HCEC 1CT (cell line): ENCODE measurements around the gene PRELID2.
A peak's percentile ranks its signal among the peaks of the same experiment; 100 is the strongest.
"Not testable (repeated sequence)": the region's sequence is repeated elsewhere in the genome, so short reads cannot be mapped to it uniquely, and the experiment has no call there.

Source experiments
- DNase-seq: peaks from one replicate; pipeline ENCODE4 v3.0.0-alpha.2; 2017

Gene PRELID2

GRCh38 chr5:145738227-145738626 is 96.9 kb downstream of the PRELID2 start:
- DNase-seq = no peak

GRCh38 chr5:145737578-145737977 is 97.6 kb downstream of the PRELID2 start:
- DNase-seq = no peak

- not testable (repeated sequence) for DNase-seq
Measured at GRCh38 chr5:145729956-145730355, 105.2 kb downstream of the PRELID2 start.

- no peak for DNase-seq
Measured at GRCh38 chr5:145723516-145723915, 111.6 kb downstream of the PRELID2 start.

- peak; percentile 49 for DNase-seq
Measured at GRCh38 chr5:145718956-145719355, 116.2 kb downstream of the PRELID2 start.

GRCh38 chr5:145715412-145715811 is 119.7 kb downstream of the PRELID2 start:
- no peak for DNase-seq

DNA sequence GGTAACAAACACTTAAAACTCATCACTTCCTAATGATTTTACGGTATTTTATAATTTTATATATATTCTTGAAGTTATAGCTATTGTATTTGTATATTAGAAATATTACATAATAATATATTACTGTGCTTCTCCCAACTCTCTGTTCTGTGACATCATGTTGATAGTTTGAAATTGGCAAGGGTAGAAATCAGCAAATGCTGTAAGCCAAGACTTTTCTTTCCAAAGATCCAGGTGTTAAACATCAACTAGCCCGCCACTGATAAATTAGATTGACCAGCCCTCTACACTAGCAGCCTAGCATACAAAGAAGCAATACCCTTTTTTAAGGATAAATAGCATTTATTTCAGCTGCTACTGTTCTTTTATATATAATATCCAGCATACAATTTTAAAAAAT is 122.9 kb downstream of the PRELID2 start:
- no peak for DNase-seq

DNA sequence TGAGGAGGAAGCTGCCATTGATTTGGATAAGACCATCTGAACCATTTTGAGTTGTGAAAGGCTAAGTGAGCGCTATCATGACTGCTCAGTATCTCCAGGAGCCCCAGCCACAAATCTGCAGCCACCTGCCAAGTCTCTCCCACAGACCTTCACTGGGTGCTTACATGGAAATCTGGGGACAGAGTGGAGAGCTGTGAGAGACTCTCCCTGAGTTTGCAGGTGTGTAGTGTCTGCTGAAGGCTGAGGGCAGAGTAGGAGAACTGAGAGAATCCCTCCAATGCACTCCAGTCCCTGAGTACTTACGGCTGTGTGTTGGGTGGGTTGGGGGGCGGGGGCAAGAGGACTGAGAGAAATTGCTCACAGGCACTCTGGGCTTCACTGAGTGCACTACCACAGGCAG is 123.7 kb downstream of the PRELID2 start:
- DNase-seq = no peak
